ENCODE measurements around the gene SLC34A3.

The SLC34A3 gene

GRCh38 chr9:137217276-137218211 lies 13.2 kb upstream of the SLC34A3 start:
- DNase-seq, result no peak

- DNase-seq, result no peak
These were observed 12.4 kb upstream of the SLC34A3 start for GRCh38 chr9:137218212-137218753.

DNA sequence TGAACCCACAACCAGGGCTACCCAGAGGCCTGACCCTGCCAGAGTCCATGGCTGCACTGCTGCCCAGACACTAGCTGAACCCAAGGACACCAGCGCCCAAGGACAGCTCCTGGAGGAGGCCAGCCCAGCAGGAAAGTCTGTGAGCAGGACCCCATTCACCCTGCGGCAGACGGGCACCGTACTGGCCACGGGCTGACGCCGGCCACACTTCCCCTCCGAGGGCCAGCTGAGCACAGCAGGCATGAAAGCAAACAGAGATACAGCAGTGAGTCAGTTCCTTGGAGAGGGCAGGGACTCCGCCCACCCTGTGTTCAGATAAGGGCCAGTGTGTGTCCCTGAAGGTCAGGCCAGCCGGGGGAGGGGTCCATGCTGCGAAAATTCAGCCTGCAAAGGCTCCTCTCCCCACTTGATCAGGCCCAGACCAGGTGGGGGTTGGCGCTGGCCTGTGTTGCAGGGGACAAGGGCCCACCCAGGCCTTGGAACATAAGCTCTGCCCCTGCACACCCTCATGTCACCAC lies 11.9 kb upstream of the SLC34A3 start:
- DNase-seq, result no peak

- no peak for DNase-seq
These were observed 10.9 kb upstream of the SLC34A3 start for GRCh38 chr9:137219757-137220316.

DNA sequence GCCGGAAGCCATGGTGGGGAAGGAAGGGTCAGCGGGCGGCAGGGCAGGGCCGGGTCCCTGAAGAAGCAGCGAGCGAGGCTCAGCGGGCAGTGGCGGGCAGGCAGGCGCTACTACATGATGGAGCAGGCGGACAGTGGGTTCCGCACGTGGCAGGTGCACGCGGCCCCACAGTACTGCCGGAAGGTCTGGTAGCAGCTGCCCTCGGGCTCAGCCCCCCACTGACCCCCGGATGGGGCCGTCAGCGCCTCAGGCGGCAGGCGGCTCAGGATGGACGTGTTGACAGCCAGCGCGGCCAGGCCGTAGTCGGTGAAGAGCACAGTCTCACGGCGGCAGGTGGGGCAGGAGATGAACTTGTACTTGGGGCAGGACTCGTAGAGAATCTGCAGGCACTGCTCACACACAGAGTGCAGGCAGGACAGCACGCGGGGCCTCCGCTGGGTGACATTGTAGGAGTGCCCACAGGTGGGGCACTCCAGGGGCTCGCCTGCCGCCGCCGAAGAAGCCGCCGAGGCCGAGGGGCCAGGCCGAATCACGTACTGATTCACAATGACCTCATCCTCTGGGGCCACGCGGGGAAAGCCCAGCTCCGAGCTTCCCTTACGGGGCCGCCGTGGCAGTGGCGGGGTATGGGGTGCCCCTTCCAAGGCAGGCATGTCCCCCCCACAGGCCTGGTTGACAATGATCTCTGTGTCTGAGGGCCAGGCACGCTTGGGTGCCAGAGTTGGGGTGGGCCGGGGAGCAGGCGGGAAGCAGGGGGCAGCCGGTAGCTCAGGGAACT lies 10.2 kb upstream of the SLC34A3 start:
- DNase-seq, result no peak

DNA sequence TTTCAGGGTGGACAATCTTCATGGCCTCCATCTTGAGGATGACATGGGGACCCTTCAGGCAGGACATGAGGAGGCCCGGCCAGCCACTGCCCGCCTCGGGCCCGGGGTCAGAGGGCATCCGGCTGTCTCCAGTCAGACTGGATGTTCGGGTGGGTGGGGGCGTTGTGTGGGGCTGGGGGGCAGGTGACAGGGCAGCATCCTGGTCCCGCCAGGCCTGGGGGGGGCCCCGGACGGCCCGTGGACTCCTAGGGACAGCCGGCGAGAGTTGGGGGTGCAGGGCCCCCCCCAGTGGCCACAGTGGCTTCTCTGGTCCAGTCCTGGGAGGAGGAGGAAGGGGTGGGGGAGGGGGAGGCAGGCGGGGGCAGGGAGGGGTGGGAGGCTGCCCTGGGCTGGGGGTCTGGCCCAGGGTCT lies 9.6 kb upstream of the SLC34A3 start:
- DNase-seq, result no peak

GRCh38 chr9:137221506-137222111 lies 9.1 kb upstream of the SLC34A3 start:
- no peak for DNase-seq

GRCh38 chr9:137222190-137223077 lies 8.3 kb upstream of the SLC34A3 start, which contains the start of gene RNF208:
TSS of gene RNF208 (minus strand) at chr9:137222240. CDS start at chr9:137221212, 1,028 bp downstream.
- DNase-seq, result no peak

DNA sequence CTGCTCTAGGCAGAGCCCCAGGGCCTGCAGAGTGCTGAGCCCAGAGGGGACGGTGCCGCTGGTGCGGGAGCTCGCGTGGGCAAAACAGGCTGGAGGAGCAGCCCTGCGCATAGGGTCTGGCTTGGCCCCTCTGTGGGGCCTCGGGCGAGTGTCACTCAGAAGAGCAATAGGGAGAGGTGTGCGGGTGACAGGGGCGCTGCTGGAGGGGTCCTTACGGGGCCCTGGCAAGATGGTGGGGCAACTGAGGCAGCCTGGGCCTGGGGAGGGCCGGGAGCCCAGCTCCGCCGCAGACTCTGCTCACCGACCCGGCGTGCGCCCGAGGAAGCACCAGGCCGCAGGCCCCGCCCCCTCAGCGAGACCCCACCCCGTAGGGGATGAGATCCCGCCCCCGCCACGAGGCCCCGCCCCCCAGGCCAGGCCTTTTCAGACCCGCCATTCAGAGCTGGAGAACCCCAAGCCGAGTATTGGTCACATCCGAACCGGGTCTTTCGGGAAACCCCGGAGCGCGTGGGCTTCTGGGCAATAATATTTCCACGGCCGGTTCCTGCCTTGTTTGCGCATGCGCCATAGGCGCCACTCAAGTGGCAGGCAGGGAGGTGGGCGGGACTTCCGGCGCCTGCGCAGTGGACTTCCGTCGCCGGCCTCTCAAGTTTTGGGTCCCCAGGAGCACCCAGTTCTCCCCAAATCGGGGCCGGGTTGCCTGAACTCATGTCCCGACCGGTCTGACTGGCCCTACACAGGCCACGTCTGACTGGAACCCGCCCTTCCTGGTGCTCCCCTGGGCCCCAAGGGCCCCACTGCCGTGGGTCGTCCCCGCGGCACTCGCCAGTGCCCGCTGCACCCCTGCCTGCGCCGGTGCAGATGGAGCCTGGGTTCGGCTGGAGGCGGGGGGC lies 7.4 kb upstream of the SLC34A3 start:
- peak; percentile 99 for DNase-seq

DNA sequence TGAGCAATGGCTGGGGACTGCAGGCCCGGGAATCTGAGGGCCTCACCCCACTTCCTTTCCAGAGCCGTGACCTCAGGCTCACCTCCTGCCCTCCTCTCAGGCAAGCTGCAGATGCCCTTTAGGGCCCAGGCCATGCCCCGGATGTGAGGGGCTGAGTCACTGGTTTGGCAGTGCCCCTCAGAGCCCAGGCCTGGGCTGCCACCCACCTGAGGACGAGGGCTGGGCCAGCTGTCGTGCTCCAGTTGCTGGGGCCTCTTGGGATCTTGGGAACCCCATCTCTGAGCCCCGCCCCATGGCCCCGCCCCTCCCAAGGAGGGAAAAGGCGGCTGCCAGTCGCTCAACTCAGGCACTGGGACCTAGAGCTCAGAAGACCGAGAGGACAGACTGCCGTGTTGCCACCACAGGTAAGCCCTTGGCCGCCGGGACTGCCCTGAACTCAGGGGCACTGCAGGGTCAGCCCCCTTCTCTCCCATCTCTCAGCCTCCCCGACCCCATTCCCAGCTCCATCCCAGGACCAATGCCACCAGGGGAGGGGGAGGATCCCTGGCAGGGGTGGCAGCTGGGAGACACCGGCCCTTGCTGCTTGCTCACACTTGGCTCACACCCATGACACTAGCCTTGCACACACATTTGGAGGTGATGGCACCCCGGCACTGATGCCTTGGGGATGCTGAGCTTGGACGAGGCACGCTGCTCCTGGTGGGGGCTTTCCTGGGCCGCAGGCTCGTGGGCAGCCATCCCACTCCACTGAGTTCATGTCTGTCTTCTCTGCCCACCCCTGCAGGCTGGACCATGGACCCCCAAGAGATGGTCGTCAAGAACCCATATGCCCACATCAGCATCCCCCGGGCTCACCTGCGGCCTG lies 5.6 kb upstream of the SLC34A3 start, which contains the start of gene CYSRT1:
TSS of gene CYSRT1 (plus strand) at position 345 of the 865 bp plus-strand sequence. CDS start at position 793, 448 bp downstream.
- no peak for DNase-seq

DNA sequence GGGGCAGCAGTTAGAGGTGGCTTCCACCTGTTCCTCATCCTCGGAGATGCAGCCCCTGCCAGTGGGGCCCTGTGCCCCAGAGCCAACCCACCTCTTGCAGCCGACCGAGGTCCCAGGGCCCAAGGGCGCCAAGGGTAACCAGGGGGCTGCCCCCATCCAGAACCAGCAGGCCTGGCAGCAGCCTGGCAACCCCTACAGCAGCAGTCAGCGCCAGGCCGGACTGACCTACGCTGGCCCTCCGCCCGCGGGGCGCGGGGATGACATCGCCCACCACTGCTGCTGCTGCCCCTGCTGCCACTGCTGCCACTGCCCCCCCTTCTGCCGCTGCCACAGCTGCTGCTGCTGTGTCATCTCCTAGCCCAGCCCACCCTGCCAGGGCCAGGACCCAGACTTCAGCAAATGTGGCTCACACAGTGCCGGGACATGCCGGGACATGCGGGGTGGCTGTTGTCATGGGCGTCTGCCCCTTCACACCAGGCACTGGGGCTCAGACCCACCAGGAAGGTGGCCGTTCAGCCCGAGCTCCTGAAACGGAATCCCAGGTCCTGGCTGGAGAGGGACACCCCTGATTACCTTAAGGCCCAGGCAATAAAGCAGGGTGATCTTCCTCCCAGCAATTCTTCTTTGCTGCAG lies 4.9 kb upstream of the SLC34A3 start:
- no peak for DNase-seq

- DNase-seq, result no peak
These were observed 4.2 kb upstream of the SLC34A3 start for GRCh38 chr9:137226338-137227053.

DNA sequence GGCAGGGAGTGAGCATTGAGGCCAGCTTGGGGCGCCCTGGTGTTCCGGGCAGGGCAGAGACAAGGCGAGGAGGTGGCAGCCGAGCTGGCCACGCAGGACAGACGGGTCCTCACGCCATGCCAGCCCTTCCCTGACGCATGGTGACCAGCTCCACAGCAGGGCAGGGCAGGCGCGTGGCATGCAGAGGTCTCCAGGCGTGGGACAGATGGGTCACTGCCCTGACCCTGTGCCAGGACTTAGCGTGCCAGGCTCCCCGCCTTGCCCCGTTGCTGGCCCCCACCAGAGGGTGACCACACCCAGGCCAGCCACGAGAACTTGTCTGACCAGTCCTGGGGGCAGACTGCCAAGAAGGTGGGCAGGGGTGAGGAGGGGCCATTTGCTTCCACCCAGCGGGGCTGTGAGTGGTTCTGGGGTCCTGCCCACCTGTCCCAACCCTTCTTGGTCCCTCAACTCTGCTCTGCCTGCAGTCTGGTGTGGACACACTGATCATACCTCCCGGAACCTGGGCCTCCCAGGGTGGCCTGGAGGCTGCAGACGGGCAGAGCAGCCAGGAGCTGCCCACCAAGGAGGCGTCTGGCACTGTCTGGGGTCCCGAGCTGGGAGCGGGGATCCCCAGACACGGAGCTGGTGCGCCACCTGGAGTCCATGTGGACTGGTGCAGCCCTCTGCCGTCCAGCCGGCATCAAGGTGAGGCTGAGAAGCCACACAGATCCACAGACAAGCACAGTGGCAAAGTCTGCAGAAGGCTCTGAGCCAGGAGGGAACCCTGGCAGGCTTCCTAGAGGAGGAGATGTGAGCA lies 3.4 kb upstream of the SLC34A3 start, which contains the start of gene RNF224:
TSS of gene RNF224 (plus strand) at position 449 of the 799 bp plus-strand sequence. CDS start 834 bp downstream, outside the sequence.
- peak; percentile 63 for DNase-seq

DNA sequence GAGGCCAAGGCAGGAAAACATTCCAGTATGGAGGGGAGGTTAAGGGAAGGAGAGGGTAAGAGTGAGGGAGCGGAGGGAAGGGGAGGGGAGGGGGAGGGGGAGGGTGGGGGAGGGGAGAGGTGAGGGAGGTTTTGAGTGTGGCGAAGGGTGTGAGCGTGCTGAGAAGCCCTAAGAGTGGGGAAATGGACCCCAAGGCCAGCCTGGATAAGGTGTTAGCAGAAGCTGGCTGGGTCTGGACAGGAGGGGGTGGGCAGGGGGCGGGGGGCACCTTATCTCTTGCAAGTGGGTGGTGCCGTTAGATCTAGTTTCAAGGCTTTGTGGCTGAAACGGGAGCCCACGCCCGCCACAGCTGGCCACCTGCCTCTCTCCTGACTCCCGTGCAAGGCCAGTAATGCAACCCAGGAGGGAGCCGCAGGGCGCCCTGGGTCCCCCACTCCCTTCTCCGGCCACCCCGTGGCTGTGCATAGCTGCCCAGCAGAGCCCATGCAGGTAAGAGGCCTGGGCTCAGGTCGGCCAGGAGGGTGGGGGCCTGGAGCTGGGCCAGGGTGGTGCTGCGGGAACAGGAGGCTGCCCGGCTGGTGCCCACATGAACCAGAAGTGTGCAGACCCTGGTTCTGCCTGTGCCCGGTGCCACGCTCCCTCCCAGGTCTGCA lies 2.7 kb upstream of the SLC34A3 start:
- no peak for DNase-seq

DNA sequence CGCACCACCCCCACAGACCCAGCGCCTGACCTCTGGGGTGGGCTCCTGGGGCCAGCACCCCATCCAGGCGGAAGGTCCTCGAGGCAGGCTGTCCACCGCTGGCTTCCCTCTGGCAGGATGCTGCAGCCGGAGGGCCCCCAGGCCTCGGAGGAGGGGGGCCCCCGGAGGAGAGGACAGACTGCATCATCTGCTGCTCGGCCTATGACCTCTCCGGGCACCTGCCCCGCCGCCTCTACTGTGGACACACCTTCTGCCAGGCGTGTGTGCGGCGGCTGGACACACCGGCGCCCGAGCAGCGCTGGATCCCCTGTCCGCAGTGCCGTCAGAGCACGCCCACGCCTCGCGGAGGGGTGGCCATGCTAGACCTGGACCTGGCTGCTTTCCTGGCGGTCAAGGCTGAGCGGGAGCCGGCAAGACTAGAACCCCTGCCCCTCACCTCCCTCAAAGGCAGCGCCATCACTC lies 2.2 kb upstream of the SLC34A3 start:
- DNase-seq, result no peak

Data from fibroblast of skin of abdomen (primary cell).